Fibroblast of villous mesenchyme (primary cell): ENCODE results near the gene RECQL5. TPM values are rescaled to one million over a fixed set of nuclear protein-coding genes. Genes with fewer than 3 reads are reported as not detected.

Experiments
- DNase-seq: peaks from one replicate; pipeline ENCODE4 v3.0.0-alpha.2; 2010; ENCODE audit warnings: low read depth
- H3K4me3 ChIP-seq: 2 replicates; pipeline ENCODE4 v1.5.1; 2011; ENCODE audit warnings: low read depth, mild to moderate bottlenecking, low read length
- CTCF ChIP-seq: IDR thresholded peaks from 2 replicates; pipeline ENCODE4 v1.5.1; 2012; ENCODE audit warnings: low read depth, mild to moderate bottlenecking, low read length; ENCODE audit not compliant: insufficient read depth
- total RNA-seq: library from RNA; depleted of rRNA; stranded (reverse); fragments of >200 nt; gene quantifications from 2 replicates; pipeline ENCODE4 v1.2.3, GENCODE V29; 2012

RECQL5 gene
- total RNA-seq, 1 donor, result 20.7 TPM

- TF ChIP-seq CTCF, result no peak
- H3K4me3 ChIP-seq, result no peak overlapping the region
- DNase-seq, result no peak
Measured at GRCh38 chr17:75631353-75631752, 35.6 kb downstream of the RECQL5 start.

- no peak overlapping the region for H3K4me3 ChIP-seq
- no peak for DNase-seq
- no peak for TF ChIP-seq CTCF
Measured at GRCh38 chr17:75630071-75630917, 36.7 kb downstream of the RECQL5 start.

DNA sequence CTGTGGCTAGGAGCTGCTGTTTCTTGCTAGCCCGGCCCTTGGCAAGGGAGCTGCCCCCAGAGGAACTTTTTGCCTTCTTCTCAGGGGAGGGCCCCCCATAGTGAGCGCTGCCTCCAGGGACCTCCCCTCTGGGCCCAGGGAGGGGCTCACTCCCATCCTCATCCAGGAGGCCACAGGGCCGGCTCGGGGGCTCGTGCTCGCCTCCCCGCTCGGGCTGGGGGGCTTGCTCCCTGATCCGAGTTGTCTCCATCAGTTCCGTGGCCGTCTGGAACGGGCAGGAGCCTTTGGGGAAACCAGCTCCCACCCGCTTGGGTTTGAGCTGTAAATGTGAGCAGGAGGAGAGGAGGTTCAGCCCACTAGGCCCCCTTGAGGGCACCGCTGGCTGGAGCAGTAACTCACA lies 37.8 kb downstream of the RECQL5 start:
- TF ChIP-seq CTCF, result no peak
- no peak for DNase-seq
- no peak overlapping the region for H3K4me3 ChIP-seq

DNA sequence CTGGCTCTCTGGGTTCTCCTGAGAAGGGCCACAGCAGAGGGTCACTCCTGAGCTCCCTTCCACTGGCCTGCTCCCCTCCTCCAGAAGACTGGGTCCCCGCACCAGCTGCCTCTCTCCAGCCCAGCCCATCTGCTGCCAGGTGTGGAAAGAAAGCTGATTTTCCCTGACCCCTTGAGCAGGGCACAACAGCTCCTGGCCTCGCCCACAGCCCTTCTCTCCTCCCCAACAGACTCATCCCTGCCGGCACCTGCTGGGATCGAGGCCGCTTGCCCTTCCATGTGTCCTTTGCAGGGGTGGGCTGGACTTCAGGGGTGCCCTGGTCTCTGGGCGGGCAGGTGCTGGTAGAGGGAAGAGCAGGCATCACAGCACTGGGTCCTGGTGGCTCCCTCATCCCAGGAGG lies 38.5 kb downstream of the RECQL5 start:
- DNase-seq, result no peak
- TF ChIP-seq CTCF, result no peak

DNA sequence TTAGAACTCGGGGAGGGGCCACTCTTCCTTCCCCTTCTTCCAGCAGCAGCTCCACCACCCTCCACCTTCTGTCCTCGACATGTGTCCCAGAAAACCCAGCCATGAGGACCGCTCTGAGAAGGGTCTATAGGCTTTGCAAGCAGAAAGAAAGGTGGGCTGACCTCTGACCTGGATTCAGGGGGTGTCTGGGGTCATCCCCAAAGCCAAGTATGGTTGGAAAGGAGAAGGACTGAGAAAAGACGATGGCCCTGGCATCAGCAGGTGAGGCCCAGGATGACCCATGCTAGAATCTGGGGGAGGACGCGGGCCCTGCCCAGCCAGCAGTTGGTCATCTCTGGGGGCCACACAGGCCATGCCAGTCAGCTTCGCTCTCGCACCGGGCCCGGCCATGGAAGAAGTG lies 39.9 kb downstream of the RECQL5 start:
- no peak for TF ChIP-seq CTCF
- no peak overlapping the region for H3K4me3 ChIP-seq
- no peak for DNase-seq

More for the DNA sequence above, 38.5 kb downstream of the RECQL5 start:
- no peak overlapping the region for H3K4me3 ChIP-seq

DNA sequence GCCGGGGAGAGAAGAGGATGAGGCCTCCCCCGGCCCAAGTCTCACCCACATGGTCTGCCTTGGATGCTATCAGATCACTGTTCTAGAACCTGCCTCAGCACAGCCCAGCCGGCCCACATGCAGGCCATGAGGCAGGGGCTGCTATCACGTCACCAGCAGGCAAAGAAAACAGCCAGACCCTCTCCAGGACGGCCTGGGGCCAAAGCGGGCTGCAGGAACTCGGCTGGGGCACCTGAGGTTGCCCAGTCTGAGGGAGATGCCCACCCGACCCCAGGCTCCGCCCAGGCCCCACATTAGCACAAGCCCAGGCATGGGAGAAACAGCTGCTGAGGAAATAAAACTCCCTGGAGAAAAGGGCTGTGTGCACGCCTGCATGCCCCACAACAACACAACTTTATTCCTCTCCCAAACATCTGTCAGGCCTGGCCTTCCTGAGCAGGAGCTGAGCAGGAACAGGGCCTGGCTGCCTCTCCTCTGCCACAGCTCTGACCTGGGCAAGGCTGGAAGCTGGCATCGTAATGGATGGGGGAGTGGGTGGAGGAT lies 40.4 kb downstream of the RECQL5 start:
- no peak overlapping the region for H3K4me3 ChIP-seq
- no peak for TF ChIP-seq CTCF
- no peak for DNase-seq
